NB4 (cell line): ENCODE measurements around the gene EPB41L4A.

ENCODE experiments used
- POLR2A ChIP-seq: IDR thresholded peaks from 2 replicates; pipeline ENCODE4 v1.6.1; 2011; ENCODE audit warnings: mild to moderate bottlenecking; ENCODE audit not compliant: insufficient read length; ENCODE audit errors: extremely low read depth
- TF ChIP-seq, protein P1 (sequence below): IDR thresholded peaks from one replicate; pipeline ENCODE4 v1.5.1; 2012; ENCODE audit warnings: low read depth, low read length
- TF ChIP-seq, protein P2 (sequence below): IDR thresholded peaks from 2 replicates; pipeline ENCODE4 v1.6.1; 2011; ENCODE audit warnings: low read depth, low read length

- TF ChIP-seq, protein P1, sequence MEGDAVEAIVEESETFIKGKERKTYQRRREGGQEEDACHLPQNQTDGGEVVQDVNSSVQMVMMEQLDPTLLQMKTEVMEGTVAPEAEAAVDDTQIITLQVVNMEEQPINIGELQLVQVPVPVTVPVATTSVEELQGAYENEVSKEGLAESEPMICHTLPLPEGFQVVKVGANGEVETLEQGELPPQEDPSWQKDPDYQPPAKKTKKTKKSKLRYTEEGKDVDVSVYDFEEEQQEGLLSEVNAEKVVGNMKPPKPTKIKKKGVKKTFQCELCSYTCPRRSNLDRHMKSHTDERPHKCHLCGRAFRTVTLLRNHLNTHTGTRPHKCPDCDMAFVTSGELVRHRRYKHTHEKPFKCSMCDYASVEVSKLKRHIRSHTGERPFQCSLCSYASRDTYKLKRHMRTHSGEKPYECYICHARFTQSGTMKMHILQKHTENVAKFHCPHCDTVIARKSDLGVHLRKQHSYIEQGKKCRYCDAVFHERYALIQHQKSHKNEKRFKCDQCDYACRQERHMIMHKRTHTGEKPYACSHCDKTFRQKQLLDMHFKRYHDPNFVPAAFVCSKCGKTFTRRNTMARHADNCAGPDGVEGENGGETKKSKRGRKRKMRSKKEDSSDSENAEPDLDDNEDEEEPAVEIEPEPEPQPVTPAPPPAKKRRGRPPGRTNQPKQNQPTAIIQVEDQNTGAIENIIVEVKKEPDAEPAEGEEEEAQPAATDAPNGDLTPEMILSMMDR: no peak
- no peak for TF ChIP-seq POLR2A
- TF ChIP-seq, protein P2, sequence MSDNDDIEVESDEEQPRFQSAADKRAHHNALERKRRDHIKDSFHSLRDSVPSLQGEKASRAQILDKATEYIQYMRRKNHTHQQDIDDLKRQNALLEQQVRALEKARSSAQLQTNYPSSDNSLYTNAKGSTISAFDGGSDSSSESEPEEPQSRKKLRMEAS: no peak
Observed at GRCh38 chr5:112348387-112348786, 70.7 kb downstream of the EPB41L4A start.
